Measurements from ENCODE around the gene PLRG1. TPM values are rescaled to one million over a fixed set of nuclear protein-coding genes. Genes with fewer than 3 reads are reported as not detected.

PLRG1 gene
- total RNA-seq, 4 donors from 2014 or later: 22.5 to 48.2 (median 42.9) TPM

DNA sequence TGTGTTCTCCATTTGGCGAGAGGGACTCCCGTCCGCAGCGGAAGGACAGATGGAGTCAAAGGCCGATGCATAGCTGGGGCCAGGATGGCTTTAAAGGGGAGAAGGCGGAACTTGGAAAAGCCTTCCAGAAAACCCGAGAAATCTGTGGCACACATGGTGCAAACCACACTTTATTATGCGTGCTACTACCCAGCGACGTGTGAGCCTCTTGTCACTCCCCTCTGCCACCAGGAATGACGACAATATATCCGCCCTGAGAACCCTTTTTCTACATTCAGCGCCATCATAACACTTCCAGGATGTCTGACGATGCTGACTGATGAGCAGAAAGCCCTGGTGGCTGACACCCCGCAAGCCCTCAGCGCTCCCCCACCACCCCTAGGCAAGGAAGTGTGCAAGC, 57.9 kb downstream of the PLRG1 start:
- H3K4me3 ChIP-seq: peak overlapping the region in 2 of 4 donors; percentile 19 to 44
- intact Hi-C loops (cut with DNase I; ENCODE audit: low total_unique reads) (loop anchor here (5.0 kb wide), 1 partner anchor 75 kb away; no protein-coding TSS in a partner anchor), in situ Hi-C loops (cut with MboI; ENCODE audit: low pct_ligation_motif_present in 1 of 4, low pct_unique_long_range_greater_than_20kb in 1 of 4, low sequenced_read_pairs in 3 of 4) (no loop called here)
- H3K9me3 ChIP-seq: no peaks in the 10 kb centered on the region
- 22 to 30% methylated on average over 2 to 15 of the region's 16 CpGs for WGBS, 2 donors (ENCODE audit: low coverage in 1 of 2)
- peaks cover 0 to 22% (median 9%) of the 10 kb centered on the region in 4 donors for H3K4me1 ChIP-seq
- no peaks in the 10 kb centered on the region for H3K36me3 ChIP-seq
- TF ChIP-seq POLR2A (IDR thresholded peaks at IDR 0.05) (no peak), POLR2AphosphoS5 (IDR thresholded peaks at IDR 0.05) (no peak), EP300 (IDR thresholded peaks at IDR 0.05; ENCODE audit: low read depth) (no peak)
- TF ChIP-seq, protein P1, sequence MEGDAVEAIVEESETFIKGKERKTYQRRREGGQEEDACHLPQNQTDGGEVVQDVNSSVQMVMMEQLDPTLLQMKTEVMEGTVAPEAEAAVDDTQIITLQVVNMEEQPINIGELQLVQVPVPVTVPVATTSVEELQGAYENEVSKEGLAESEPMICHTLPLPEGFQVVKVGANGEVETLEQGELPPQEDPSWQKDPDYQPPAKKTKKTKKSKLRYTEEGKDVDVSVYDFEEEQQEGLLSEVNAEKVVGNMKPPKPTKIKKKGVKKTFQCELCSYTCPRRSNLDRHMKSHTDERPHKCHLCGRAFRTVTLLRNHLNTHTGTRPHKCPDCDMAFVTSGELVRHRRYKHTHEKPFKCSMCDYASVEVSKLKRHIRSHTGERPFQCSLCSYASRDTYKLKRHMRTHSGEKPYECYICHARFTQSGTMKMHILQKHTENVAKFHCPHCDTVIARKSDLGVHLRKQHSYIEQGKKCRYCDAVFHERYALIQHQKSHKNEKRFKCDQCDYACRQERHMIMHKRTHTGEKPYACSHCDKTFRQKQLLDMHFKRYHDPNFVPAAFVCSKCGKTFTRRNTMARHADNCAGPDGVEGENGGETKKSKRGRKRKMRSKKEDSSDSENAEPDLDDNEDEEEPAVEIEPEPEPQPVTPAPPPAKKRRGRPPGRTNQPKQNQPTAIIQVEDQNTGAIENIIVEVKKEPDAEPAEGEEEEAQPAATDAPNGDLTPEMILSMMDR (IDR thresholded peaks at IDR 0.05): no peak
- H3K27ac ChIP-seq: no peak overlapping the region
- H3K27me3 ChIP-seq: peaks cover 58% of the 10 kb centered on the region
- DNase-seq: no peak

DNA sequence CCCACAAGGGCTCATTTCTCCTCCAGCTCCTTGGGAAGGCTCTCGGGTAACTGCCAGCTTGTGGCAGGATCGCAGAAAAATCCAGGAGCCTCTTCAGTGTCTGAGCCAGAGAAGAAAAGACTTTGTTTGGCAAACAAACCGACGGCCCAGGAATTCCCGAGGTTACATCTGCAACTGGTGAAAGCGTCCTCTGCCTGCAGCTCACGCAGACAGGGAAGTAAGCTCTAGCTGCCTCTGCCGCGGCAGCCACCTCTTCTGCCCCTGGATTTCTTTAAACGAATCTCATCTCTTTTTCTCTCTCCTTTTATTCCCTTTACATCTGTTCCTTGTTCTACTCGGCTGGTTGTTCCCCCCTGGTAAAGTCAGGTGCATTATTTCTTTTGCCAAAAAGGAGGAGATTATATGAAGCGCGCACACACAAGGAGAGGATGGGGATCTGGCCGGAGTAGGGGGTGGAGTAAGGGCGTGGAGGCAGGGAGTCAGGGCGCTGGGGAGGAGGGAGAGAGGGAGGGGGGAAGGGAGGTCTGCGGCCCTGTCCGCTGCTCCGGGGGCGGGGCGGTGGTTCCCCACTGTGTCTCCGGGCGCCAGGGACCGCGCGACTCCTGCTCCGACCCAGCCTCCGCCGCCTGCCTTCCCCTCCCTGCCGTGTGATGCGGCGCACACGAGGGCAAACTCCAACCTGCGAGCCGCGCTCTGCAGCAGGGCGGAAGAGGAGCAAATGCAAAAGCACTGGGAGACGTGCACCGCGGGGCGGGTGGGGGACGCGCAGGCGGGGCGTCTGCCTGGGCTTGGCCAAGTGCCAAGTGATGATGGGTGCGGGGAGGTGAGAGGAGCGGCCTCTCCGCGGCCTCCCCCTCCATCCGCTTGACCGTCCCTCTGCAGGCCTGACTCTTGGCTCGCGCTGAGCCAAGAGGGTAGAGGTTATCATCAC, 58.6 kb downstream of the PLRG1 start, which contains the start of gene DCHS2:
TSS of gene DCHS2 (minus strand) at position 459 of the 931 bp plus-strand sequence. CDS start at position 15, 444 bp downstream.
- H3K9me3 ChIP-seq: no peaks in the 10 kb centered on the region
- peak within 1 kb of the TSS; percentile 53 to 82 (median 67) for H3K27ac ChIP-seq
- H3K36me3 ChIP-seq: no peaks in the 10 kb centered on the region
- peaks cover 0 to 22% (median 9%) of the 10 kb centered on the region in 4 donors for H3K4me1 ChIP-seq
- peak within 1 kb of the TSS; percentile 1 to 44 (median 24) for H3K4me3 ChIP-seq
- H3K27me3 ChIP-seq: peaks cover 58% of the 10 kb centered on the region
- WGBS, 2 donors (ENCODE audit: low coverage in 1 of 2): 0 to 4% methylated on average over 7 to 32 of the region's 53 CpGs
- TF ChIP-seq, protein P1 (IDR thresholded peaks at IDR 0.05): no peak
- TF ChIP-seq POLR2A (IDR thresholded peaks at IDR 0.05): no peak
- intact Hi-C loops (cut with DNase I; ENCODE audit: low total_unique reads) (loop anchor here (5.0 kb wide), 1 partner anchor 74 kb away; no protein-coding TSS in a partner anchor), in situ Hi-C loops (cut with MboI; ENCODE audit: low pct_ligation_motif_present in 1 of 4, low pct_unique_long_range_greater_than_20kb in 1 of 4, low sequenced_read_pairs in 3 of 4) (no loop called here)
- DNase-seq: peak; percentile 24

DNA sequence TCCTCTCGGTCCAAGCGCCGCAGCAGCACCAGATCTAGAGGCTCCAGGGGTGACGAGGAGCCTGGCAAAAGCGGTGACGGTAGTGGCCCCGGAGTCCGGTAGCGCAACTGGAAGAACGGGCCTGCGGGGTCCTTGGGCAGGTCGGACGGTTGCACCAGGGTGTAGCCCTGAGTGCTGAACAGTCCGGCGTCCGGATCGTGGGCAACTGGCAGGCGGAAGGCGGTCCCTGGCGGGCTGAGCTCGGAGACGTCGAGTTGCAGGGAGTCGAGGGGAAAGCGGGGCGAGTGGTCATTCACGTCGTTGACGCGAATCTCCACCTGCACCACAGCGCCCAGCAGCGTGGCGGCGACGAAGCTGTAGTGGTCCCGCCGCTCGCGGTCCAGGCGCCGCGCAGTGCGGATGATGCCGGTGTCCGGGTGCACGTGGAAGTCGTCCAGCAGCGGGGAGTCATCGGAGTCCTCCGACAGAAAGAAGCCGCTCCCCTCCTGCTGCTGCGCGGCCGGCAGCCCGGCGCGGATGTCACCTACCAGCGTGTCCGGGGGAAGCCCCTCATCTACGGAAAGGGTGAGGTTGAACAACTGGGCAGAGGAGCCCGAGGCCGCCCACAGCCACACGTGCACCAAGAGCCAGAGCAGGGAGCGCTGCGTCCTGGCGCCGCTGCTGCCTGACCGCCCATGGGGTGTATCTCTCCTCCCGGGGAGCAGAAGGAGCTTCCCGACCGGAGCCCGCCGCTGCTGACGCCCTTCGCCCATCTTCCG, 59.4 kb downstream of the PLRG1 start:
- DNase-seq: peak; percentile 9
- peaks cover 58% of the 10 kb centered on the region for H3K27me3 ChIP-seq
- H3K9me3 ChIP-seq: no peaks in the 10 kb centered on the region
- in situ Hi-C loops (cut with MboI; ENCODE audit: low pct_ligation_motif_present in 1 of 4, low pct_unique_long_range_greater_than_20kb in 1 of 4, low sequenced_read_pairs in 3 of 4) (no loop called here), intact Hi-C loops (cut with DNase I; ENCODE audit: low total_unique reads) (loop anchor here (5.0 kb wide), 1 partner anchor 73 kb away; no protein-coding TSS in a partner anchor)
- peak overlapping the region; percentile 13 to 44 (median 24) for H3K4me3 ChIP-seq
- WGBS, 2 donors (ENCODE audit: low coverage in 1 of 2): 25% methylated on average over 58 of the region's 76 CpGs; no CpG with 5 or more reads in 1 of the 2 donors
- no peaks in the 10 kb centered on the region for H3K36me3 ChIP-seq
- TF ChIP-seq EP300 (IDR thresholded peaks at IDR 0.05; ENCODE audit: low read depth) (no peak), POLR2AphosphoS5 (IDR thresholded peaks at IDR 0.05) (no peak), POLR2A (IDR thresholded peaks at IDR 0.05) (no peak)
- TF ChIP-seq, protein P1 (IDR thresholded peaks at IDR 0.05): no peak
- peaks cover 0 to 22% (median 9%) of the 10 kb centered on the region in 4 donors for H3K4me1 ChIP-seq
- peak overlapping the region; percentile 53 to 82 (median 67) for H3K27ac ChIP-seq

DNA sequence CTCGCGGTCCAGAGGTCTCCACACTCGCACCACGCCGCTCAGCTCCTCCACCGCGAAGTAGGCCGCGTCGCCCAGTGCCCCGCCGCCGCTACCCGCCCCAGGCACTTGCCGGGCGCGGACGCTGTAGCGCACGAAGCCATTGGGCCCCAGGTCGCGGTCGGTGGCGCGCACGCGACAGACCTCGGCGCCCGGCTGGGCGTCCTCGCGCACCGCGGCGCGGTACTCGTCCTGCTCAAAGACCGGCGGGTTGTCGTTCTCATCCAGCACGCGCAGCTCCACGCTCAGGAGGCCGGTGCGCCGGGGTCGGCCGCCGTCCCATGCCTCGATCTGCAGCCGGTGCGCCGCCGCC, 60.0 kb downstream of the PLRG1 start:
- Histone ChIP-seq H3K9me3 (no peaks in the 10 kb centered on the region), H3K27me3 (peaks cover 58% of the 10 kb centered on the region), H3K4me3 (peak overlapping the region in 3 of 4 donors; percentile 13 to 44 (median 28)), H3K27ac (no peak overlapping the region), H3K36me3 (no peaks in the 10 kb centered on the region), H3K4me1 (peaks cover 0 to 22% (median 9%) of the 10 kb centered on the region in 4 donors)
- in situ Hi-C loops (cut with MboI; ENCODE audit: low pct_ligation_motif_present in 1 of 4, low pct_unique_long_range_greater_than_20kb in 1 of 4, low sequenced_read_pairs in 3 of 4) (no loop called here), intact Hi-C loops (cut with DNase I; ENCODE audit: low total_unique reads) (loop anchor here (5.0 kb wide), 1 partner anchor 73 kb away; no protein-coding TSS in a partner anchor)
- TF ChIP-seq POLR2A (IDR thresholded peaks at IDR 0.05) (no peak), EP300 (IDR thresholded peaks at IDR 0.05; ENCODE audit: low read depth) (no peak)
- DNase-seq: no peak
- 35% methylated on average over 14 of the region's 55 CpGs; no CpG with 5 or more reads in 1 of the 2 donors for WGBS, 2 donors (ENCODE audit: low coverage in 1 of 2)

Data from transverse colon (tissue), 4 donors.